AG08395 (cell line): ENCODE results near the gene PSMD14.
"Not testable (repeated sequence)": the region's sequence is repeated elsewhere in the genome, so short reads cannot be mapped to it uniquely, and the experiment has no call there.

Experiments used
- DNase-seq: peaks from one replicate; pipeline ENCODE4 v3.0.0; 2012; ENCODE audit warnings: mixed read lengths, low spot score

PSMD14 gene

GRCh38 chr2:161337247-161337646, 29.0 kb downstream of the PSMD14 start:
- DNase-seq, result no peak

- not testable (repeated sequence) for DNase-seq
These were observed 31.3 kb downstream of the PSMD14 start for GRCh38 chr2:161339532-161339931.

GRCh38 chr2:161340930-161341413, 32.7 kb downstream of the PSMD14 start:
- DNase-seq, result not testable (repeated sequence)

GRCh38 chr2:161343235-161343634, 35.0 kb downstream of the PSMD14 start:
- DNase-seq, result no peak

GRCh38 chr2:161344692-161345091, 36.5 kb downstream of the PSMD14 start:
- DNase-seq, result no peak

- no peak for DNase-seq
These were observed 43.5 kb downstream of the PSMD14 start for GRCh38 chr2:161351678-161352077.

GRCh38 chr2:161352719-161353118, 44.5 kb downstream of the PSMD14 start:
- DNase-seq, result no peak

GRCh38 chr2:161353543-161353942, 45.3 kb downstream of the PSMD14 start:
- DNase-seq, result no peak

GRCh38 chr2:161354106-161354505, 45.9 kb downstream of the PSMD14 start:
- no peak for DNase-seq

- DNase-seq, result no peak
These were observed 46.9 kb downstream of the PSMD14 start for GRCh38 chr2:161355106-161355505.

GRCh38 chr2:161355983-161356382, 47.8 kb downstream of the PSMD14 start:
- no peak for DNase-seq

- DNase-seq, result no peak
These were observed 48.9 kb downstream of the PSMD14 start for GRCh38 chr2:161357097-161357496.

GRCh38 chr2:161358838-161359237, 50.6 kb downstream of the PSMD14 start:
- no peak for DNase-seq

GRCh38 chr2:161360095-161360654, 52.0 kb downstream of the PSMD14 start:
- not testable (repeated sequence) for DNase-seq

GRCh38 chr2:161362568-161363166, 54.4 kb downstream of the PSMD14 start:
- DNase-seq, result no peak

GRCh38 chr2:161367675-161368074, 59.5 kb downstream of the PSMD14 start:
- no peak for DNase-seq

- DNase-seq, result no peak
These were observed 61.1 kb downstream of the PSMD14 start for GRCh38 chr2:161369311-161369710.

- no peak for DNase-seq
These were observed 62.8 kb downstream of the PSMD14 start for GRCh38 chr2:161370981-161371380.

- DNase-seq, result no peak
These were observed 63.6 kb downstream of the PSMD14 start for GRCh38 chr2:161371869-161372268.

GRCh38 chr2:161373942-161374341, 65.7 kb downstream of the PSMD14 start:
- peak; percentile 15 for DNase-seq

- DNase-seq, result no peak
These were observed 66.2 kb downstream of the PSMD14 start for GRCh38 chr2:161374446-161374845.

- no peak for DNase-seq
These were observed 71.5 kb downstream of the PSMD14 start for GRCh38 chr2:161379740-161380139.

GRCh38 chr2:161381546-161381945, 73.3 kb downstream of the PSMD14 start:
- no peak for DNase-seq

- DNase-seq, result no peak
These were observed 74.5 kb downstream of the PSMD14 start for GRCh38 chr2:161382747-161383146.
